Measurements from ENCODE around the gene GH1.

GH1 gene

DNA sequence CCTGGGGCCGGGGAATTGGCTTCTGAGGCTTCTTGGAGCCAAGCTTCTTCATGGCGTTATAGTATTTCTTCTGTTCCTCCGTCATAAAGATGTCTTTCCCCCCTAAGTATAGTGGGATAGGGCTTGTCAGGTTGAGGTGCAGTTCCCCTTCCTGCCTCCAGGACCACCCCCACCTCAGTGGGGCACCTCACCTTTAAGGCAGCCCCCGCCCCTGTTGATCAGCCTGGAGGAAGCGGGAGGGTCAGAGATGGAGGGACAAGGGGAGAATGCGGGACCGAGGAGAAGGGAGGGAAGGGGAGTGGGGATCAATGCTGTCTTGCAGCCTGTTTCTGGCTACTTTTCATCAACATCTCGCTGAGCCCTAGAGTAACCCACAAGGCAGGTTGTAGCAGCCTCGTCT, 25.1 kb upstream of the GH1 start:
- TF ChIP-seq CTCF (IDR thresholded peaks at IDR 0.05; ENCODE audit: low read depth, low read length) = peak; percentile 13
- no peak for DNase-seq (ENCODE audit: low read depth in 2 of 2)
- no peak overlapping the region for H3K4me3 ChIP-seq (replicated peaks in 1 of 2; ENCODE audit: low read depth in 2 of 2, low read length in 2 of 2)

- H3K4me3 ChIP-seq (replicated peaks in 1 of 2; ENCODE audit: low read depth in 2 of 2, low read length in 2 of 2) = no peak overlapping the region
- no peak for DNase-seq (ENCODE audit: low read depth in 2 of 2)
- no peak for TF ChIP-seq CTCF (IDR thresholded peaks at IDR 0.05; ENCODE audit: low read depth, low read length)
Observed at GRCh38 chr17:63942309-63942985, 23.8 kb upstream of the GH1 start.

DNA sequence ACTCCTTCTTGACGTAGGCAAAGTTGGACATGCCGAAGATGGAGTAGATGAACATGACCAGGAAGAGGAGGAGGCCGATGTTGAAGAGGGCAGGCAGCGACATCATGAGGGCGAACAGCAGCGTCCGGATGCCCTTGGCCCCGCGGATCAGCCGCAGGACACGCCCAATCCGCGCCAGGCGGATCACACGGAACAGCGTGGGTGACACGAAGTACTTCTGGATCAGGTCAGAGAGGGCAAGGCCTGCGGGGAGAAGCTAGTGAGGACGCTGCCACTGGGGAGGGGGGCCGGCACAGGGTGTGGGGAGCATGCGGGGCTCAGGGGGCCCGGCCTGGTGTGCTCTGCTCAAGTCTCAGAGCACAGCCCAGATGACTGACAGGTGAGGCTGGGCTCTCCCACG, 23.1 kb upstream of the GH1 start:
- no peak for DNase-seq (ENCODE audit: low read depth in 2 of 2)
- no peak overlapping the region for H3K4me3 ChIP-seq (replicated peaks in 1 of 2; ENCODE audit: low read depth in 2 of 2, low read length in 2 of 2)
- TF ChIP-seq CTCF (IDR thresholded peaks at IDR 0.05; ENCODE audit: low read depth, low read length) = no peak

GRCh38 chr17:63941162-63941561, 22.5 kb upstream of the GH1 start:
- no peak for TF ChIP-seq CTCF (IDR thresholded peaks at IDR 0.05; ENCODE audit: low read depth, low read length)
- no peak overlapping the region for H3K4me3 ChIP-seq (replicated peaks in 1 of 2; ENCODE audit: low read depth in 2 of 2, low read length in 2 of 2)
- no peak for DNase-seq (ENCODE audit: low read depth in 2 of 2)

DNA sequence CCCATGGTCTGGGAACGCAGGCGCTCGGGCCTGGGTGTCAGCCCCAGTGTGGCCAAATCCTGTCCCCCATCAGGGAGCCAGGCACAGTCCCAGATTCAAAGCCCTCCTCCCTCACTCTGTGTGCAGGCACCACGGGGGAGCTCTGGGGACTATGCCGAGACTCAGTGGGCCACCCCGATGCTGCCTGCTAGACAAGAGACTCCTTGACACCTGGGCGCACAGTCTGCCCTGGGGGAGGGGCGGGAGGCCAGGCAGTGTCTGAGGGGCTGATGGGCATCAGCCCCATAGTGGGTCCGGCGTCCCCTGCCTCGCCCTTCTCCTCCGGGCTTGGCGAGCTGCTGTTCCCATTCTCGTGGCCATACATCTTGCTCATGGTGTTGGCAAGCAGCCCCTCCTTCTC, 21.9 kb upstream of the GH1 start:
- no peak overlapping the region for H3K4me3 ChIP-seq (replicated peaks in 1 of 2; ENCODE audit: low read depth in 2 of 2, low read length in 2 of 2)
- DNase-seq (ENCODE audit: low read depth in 2 of 2) = no peak
- no peak for TF ChIP-seq CTCF (IDR thresholded peaks at IDR 0.05; ENCODE audit: low read depth, low read length)

DNA sequence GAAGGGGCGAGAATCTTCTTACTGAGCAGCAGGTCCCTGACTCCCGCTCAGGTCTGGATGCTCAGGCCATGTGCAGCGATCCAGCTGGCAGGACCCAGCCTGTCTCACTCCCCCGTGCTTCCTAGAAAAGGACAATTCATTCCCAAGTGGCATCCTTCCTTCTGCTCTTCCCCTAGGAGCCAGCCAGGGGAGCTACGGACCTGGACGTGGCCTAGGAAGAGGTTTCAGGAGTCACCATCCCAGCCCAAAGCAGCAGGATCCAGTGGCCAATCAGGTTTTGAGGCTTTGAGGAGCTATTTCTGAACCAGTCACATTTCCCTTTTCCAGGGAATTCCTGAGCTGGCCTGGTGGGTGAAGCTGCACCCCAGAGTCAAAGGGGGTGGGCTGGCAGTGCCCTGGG, 21.2 kb upstream of the GH1 start:
- no peak overlapping the region for H3K4me3 ChIP-seq (replicated peaks in 1 of 2; ENCODE audit: low read depth in 2 of 2, low read length in 2 of 2)
- no peak for DNase-seq (ENCODE audit: low read depth in 2 of 2)
- TF ChIP-seq CTCF (IDR thresholded peaks at IDR 0.05; ENCODE audit: low read depth, low read length) = no peak

- no peak for DNase-seq (ENCODE audit: low read depth in 2 of 2)
- no peak overlapping the region for H3K4me3 ChIP-seq (replicated peaks in 1 of 2; ENCODE audit: low read depth in 2 of 2, low read length in 2 of 2)
- TF ChIP-seq CTCF (IDR thresholded peaks at IDR 0.05; ENCODE audit: low read depth, low read length) = no peak
Observed at GRCh38 chr17:63939401-63939800, 20.8 kb upstream of the GH1 start.
